GM19372 (cell line): ENCODE data around the gene ACKR2.
A peak's percentile ranks its signal among the peaks of the same experiment; 100 is the strongest.

Experiments
- ATAC-seq: cut with Tn5 transposase; IDR thresholded peaks from one replicate; pipeline ENCODE4 v1.9.1; 2021; ENCODE audit warnings: mild to moderate bottlenecking, low read depth, moderate library complexity; ENCODE audit not compliant: unreplicated experiment

The ACKR2 gene

GRCh38 chr3:42853739-42854302, 44.6 kb downstream of the ACKR2 start:
- no peak for ATAC-seq

- ATAC-seq, result no peak
Observed at GRCh38 chr3:42855219-42855546, 45.9 kb downstream of the ACKR2 start.

GRCh38 chr3:42855547-42856380, 46.5 kb downstream of the ACKR2 start:
- ATAC-seq, result no peak

- ATAC-seq, result no peak
Observed at GRCh38 chr3:42856544-42856943, 47.3 kb downstream of the ACKR2 start.

- no peak for ATAC-seq
Observed at GRCh38 chr3:42864321-42864950, 55.2 kb downstream of the ACKR2 start.

- ATAC-seq, result no peak
Observed at GRCh38 chr3:42865256-42865655, 56.0 kb downstream of the ACKR2 start.

- no peak for ATAC-seq
Observed at GRCh38 chr3:42867138-42867537, 57.9 kb downstream of the ACKR2 start.

GRCh38 chr3:42868841-42869240, 59.6 kb downstream of the ACKR2 start:
- ATAC-seq, result no peak

- ATAC-seq, result no peak
Observed at GRCh38 chr3:42871592-42872196, 62.4 kb downstream of the ACKR2 start.

- ATAC-seq, result no peak
Observed at GRCh38 chr3:42872718-42873117, 63.5 kb downstream of the ACKR2 start.

GRCh38 chr3:42873221-42873982, 64.2 kb downstream of the ACKR2 start:
- ATAC-seq, result no peak

GRCh38 chr3:42874749-42875148, 65.5 kb downstream of the ACKR2 start:
- no peak for ATAC-seq

- no peak for ATAC-seq
Observed at GRCh38 chr3:42875325-42876151, 66.3 kb downstream of the ACKR2 start, which contains the start of gene CYP8B1. Gene CYP8B1 (minus strand): TSS chr3:42875879. CDS start chr3:42875816, 63 bp downstream.

- ATAC-seq, result no peak
Observed at GRCh38 chr3:42876401-42876800, 67.2 kb downstream of the ACKR2 start.

- no peak for ATAC-seq
Observed at GRCh38 chr3:42876940-42877720, 67.9 kb downstream of the ACKR2 start.

- no peak for ATAC-seq
Observed at GRCh38 chr3:42877881-42878280, 68.6 kb downstream of the ACKR2 start.

- no peak for ATAC-seq
Observed at GRCh38 chr3:42880183-42880582, 70.9 kb downstream of the ACKR2 start.

GRCh38 chr3:42880601-42881451, 71.6 kb downstream of the ACKR2 start:
- peak; percentile 99 for ATAC-seq
